ENCODE data around the gene KATNB1.

KATNB1 gene

DNA sequence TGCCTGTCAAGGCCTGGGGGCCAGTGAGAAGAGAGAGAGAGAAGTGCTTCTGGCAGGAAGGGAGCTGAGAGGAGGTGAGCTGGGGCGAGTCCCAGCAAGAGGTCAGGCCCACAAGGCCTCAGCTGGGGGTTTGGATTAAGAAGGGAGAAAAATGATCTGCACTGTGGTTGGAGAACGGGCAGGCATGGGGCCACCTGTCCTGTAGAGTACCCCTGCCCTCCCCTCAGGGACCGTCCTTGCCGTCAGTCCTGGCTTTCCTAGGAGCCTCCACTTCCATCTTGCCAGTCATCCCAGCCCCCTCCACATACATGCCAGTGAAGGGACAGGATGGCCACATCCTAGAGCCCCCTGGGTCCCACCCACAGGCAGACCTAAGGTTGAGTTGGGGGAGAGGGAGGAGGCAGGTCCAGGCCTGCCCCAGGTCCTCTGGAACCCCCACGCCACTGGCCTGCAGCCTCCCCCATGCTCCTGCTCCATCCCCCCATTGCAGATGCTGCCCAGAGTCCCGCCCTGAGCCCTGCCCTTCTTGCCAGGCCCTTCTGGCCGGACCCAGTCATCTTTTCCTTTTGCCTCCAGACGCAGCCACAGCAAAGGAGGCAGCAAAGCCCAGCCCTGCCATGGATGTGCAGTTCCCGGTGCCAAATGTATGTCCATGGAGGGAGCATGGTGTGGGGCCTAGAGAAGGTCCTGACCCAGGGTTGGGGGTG is 18.9 kb downstream of the KATNB1 start:
- FAIRE-seq (no peak), DNase-seq (ENCODE audit: insufficient read length, low spot score) (no peak)

GRCh38 chr16:57755061-57755684 is 19.6 kb downstream of the KATNB1 start:
- DNase-seq (ENCODE audit: insufficient read length, low spot score) (no peak), FAIRE-seq (no peak)

GRCh38 chr16:57755726-57756423 is 20.3 kb downstream of the KATNB1 start:
- no peak for FAIRE-seq

DNA sequence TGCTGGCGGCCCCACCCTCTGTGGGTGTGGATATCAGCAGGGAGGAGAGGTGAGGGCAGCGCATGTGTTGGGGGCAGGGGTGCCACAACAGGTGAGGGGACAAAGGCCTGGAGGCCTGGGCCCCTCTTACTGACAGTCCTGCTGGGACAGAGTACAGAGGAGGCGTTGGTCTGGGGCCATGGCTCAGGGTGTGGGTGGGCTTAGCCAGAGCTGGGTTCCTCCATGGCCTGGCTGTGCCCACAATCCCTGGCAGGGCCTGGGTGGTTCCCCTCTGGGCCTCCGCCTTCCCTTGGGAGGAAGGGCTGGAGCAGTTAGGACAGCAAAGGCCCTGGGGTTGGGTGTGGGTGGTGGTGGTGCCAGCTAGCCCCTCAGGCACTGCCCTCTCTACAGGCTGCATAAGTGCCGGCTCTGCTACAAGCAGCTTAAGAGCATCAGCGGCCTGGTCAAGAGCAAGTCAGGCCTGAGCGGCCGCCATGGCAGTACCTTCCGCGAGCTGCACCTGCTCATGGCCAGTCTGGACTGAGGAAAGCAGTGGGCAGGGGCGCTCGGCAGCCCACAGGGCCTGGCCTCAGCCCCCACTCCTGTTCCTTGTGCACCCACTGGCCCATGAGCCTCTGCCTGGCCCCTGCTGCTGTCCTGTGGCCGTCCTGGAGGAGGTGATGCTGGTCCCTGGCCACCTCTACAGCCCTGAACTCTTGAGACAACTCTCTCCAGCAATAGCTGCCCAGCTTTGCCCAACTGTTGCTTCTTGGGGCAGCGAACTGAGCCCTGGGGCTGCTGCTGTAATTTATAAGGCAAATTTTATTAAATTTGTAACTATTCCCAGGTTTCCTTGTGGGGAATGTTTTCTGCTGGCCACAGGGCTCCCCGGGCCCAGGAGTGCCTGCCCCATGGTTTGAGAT is 21.1 kb downstream of the KATNB1 start:
- DNase-seq (ENCODE audit: insufficient read length, low spot score) = no peak
- no peak for FAIRE-seq

More at GRCh38 chr16:57755726-57756423, 20.3 kb downstream of the KATNB1 start:
- DNase-seq (ENCODE audit: insufficient read length, low spot score) = no peak

DNA sequence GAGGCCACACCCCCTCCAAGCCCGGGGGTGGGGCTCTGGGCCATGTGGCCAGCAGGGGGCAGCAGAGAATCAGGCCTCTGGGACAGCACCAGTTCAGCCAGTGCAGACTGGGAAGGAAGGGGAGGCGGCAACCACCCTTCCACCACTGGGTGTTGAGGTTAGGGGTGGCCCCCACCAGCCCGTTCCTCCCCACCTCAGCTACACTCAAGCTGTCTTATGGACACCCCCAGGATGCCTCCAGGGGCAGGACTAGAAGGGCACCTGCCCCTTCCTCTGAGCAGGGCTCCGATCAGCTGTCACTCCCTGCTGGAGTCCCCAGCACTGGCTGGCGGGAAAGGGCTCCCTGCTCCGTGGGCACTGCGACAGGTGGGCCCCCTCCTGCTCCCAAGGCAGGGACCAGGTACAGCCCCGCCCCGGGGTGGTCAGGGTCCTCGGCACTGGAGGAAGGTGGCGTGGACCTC is 21.8 kb downstream of the KATNB1 start:
- FAIRE-seq (peak; percentile 90), DNase-seq (ENCODE audit: insufficient read length, low spot score) (peak; percentile 100)

GRCh38 chr16:57757883-57758282 is 22.3 kb downstream of the KATNB1 start:
- no peak for FAIRE-seq

DNA sequence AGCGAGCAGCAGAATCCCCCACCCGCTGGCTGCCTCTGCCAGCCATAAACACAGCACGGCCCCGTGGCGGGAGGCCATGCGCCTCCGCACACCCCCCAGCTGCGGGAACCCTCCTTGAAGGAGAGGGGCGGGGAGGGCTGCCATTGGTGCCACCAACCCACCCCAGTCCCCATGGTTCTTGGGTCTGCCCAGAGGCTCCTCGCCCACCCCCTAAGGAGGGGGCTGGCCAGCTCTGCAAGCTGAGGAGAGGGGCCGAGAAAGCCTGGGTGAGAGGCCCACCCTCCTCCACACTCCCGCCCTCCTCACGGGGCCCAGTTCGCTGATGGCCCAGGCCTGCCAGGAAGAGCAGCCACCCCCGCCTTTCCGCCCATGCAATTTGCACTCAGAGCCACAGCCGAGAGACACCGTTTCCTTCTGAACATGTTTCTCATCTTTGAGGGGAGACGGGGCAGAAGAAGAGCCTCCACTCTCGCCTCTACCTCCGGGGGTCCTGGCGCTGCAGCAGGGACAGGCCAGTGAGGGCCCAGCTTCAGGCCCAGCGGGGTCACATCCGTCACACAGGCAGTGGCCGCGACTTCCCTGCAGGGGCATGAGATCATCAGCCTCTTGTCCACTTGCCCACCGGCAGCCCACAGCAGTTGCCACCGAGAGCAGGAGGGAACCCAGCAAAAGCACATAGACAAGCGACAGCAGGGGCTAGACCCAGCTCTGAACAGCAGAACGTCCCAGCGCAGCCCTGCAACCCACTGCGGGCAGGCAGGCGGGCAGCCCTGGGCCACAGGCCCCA is 23.0 kb downstream of the KATNB1 start:
- DNase-seq (ENCODE audit: insufficient read length, low spot score) (no peak), FAIRE-seq (no peak)

More at GRCh38 chr16:57757883-57758282, 22.3 kb downstream of the KATNB1 start:
- no peak for DNase-seq (ENCODE audit: insufficient read length, low spot score)

GRCh38 chr16:57759131-57759530 is 23.6 kb downstream of the KATNB1 start:
- FAIRE-seq (no peak), DNase-seq (ENCODE audit: insufficient read length, low spot score) (no peak)

DNA sequence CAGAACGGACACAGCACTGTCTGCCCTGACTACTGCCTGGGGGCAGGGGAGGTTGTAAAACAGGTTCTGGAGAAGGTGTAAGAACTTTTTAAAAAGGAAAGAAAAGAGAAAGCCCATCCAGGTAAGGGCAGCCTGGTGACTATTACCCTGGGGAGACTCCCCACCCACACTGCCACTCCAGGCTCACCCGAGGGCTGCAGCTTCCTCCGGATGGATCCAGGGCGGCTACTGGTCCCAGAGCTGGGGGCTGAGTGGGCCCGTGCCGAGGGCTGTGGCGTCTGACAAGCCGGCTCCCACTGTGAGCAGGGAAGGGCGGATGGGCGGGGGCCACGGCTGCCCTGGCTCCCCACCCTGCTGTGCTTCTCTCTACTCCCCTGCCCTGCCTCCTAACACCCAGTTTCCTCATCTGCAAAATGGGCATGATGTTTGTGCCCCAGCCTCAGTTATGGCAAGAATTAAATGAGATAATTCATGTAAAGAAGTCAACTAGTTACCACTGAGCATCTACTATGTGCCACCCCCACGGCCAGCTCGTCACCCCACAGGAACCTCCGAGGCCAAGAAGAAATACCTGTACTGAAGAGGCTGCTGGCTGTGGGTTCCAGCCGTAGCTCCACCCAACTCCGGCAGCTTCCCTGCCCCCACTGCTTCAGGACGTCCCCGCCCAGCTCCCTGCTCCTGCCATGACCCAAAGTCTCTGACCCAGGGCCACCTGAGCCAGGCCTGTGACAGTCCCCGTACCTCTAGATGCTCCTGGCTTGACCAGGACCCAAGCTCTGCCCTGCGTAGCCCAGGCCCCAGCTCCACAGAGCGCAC is 24.2 kb downstream of the KATNB1 start:
- FAIRE-seq = no peak
- no peak for DNase-seq (ENCODE audit: insufficient read length, low spot score)

GRCh38 chr16:57760357-57761160 is 25.0 kb downstream of the KATNB1 start:
- no peak for DNase-seq (ENCODE audit: insufficient read length, low spot score)
- FAIRE-seq = no peak

DNA sequence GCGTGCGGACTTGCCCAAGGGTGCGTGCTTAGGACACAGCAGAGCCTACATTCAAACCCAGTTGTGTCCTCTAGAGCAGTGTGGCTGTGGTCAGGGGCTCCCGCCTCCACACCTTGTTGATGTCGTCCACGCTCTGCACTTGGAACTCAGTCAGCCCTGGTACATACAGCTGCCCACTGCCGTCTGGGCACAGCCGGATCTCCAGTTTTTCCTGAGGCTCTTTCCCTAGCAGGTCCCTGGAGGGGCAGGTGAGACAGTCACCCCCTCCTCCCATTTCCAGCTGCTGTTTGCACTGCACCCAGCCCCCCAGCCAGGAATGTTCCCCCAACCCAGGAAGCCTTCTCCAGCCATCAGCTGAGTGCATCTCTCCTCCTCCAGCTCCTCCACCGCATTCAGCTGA is 25.7 kb downstream of the KATNB1 start:
- no peak for FAIRE-seq
- DNase-seq (ENCODE audit: insufficient read length, low spot score) = no peak

DNA sequence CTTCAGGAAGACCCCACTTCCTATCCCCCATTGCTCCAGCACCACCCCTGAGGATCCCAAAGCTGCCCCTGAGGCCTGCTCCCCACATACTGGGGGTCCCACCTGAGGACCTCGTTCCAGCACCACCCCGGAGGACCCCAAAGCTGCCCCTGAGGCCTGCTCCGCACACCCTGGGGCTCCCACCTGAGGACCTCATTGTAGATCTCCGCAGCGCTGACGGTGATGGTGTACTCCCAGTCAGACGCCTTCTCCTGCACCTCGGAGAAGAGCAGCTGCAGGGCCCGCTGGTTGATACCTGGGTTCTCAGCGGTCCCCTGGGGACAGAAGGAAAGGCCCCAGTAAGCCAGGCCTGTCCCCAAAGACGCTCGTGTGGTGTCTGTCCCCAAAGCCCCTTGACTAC is 26.4 kb downstream of the KATNB1 start:
- no peak for FAIRE-seq
- DNase-seq (ENCODE audit: insufficient read length, low spot score) = no peak

DNA sequence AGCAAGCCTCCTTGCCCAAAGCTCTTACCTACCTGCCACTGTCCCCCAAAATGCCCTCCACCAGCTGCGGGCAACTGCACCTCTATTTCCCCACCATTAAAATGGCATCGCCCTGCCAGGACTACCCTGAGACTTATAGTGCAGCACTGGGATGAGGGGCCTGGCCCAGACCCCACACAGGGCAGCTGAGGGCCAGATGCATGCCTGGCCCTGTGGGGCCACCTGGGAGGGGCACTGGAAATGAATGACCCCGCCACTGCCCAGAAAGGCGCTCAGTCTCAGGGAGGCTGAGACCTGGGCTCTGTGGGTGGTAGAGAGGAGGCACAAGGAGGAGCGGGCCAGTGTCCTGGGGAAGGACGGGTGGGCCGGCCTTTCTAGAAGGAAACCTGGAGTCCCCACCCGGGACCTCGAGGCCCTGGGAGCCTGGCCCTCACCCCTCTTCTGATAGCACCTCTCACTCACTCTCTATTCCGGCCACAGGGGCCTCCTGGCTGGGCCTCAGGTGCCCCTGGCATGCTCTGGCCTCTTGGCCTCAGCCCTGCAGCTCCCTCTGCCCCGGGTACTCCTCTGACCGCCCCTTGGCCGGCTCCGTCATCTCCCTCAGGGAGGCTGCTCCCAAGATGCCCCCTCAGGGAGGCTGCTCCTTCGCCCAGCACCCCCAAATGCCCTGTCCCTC is 26.9 kb downstream of the KATNB1 start:
- FAIRE-seq (no peak), DNase-seq (ENCODE audit: insufficient read length, low spot score) (no peak)

GRCh38 chr16:57763285-57764005 is 27.9 kb downstream of the KATNB1 start:
- DNase-seq (ENCODE audit: insufficient read length, low spot score) = no peak
- no peak for FAIRE-seq

DNA sequence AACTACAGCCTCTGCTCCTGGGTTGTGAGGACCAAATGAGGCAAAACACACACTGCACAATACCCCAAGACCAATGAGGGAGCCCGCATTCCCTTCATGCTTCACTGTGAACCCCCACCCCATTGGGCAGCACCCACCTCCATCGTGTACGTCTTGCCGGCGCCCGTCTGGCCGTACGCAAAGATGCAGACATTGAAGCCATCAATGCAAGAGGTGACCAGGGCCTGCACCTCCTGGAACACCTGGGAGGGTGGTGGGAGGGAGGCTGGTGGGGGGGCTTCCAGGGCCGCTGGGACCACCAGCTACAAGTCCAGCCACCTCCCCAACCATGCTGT is 28.4 kb downstream of the KATNB1 start:
- FAIRE-seq = no peak
- DNase-seq (ENCODE audit: insufficient read length, low spot score) = no peak

DNA sequence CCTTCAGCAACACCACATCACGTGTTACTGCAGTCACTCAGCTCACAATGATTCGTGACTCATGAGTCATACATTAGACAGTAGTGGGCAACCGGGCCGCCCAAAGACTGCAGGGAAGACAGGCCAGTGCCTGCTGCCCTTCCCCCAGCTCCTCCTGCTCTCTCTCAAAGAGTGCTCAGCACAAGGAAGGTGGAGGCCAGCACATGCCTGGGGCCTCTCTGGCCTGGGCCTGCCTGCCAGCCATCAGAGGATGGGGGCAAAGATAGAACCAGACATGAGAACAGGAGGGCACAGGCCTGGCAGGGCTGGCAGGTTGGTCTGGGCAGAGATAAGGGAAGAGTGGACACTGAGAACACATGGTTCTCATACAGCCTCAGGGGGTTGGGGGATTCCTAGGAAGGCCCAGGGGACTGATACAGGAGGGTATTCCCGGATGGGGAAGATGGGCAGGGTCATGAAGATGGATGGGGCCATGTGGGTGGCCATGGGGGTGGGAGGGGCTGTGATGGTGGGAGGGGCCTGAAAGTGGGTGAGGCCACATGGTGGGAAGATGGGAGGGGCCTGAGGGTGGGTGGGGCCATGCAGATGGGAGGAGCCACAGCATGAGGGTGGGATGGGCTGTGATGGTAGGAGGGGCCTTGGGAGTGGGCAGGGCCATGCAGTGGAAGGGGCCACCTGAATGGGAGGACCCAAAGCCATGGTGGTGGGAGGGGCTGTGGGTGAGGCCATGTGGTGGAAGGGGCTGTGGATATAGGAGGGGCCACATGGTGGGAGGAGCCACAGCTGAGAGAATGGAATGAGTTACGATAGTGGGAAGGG is 29.0 kb downstream of the KATNB1 start:
- peak; percentile 21 for FAIRE-seq
- DNase-seq (ENCODE audit: insufficient read length, low spot score) = peak; percentile 45

Data from GM19239 (cell line).